Neuron (in vitro differentiated cells): Measurements from ENCODE around the gene ZNF423.

Experiments used
- H2AFZ ChIP-seq: one replicate; pipeline ENCODE4 v1.6.1; 2013; ENCODE audit warnings: low read depth, mild to moderate bottlenecking, inconsistent platforms, low read length, moderate library complexity
- H3K27me3 ChIP-seq: one replicate; pipeline ENCODE4 v1.6.1; 2013; ENCODE audit warnings: low read length; ENCODE audit not compliant: insufficient read depth
- H3K36me3 ChIP-seq: one replicate; pipeline ENCODE4 v1.6.1; 2013; ENCODE audit warnings: low read length; ENCODE audit not compliant: insufficient read depth
- H3K4me1 ChIP-seq: one replicate; pipeline ENCODE4 v1.6.1; 2013; ENCODE audit warnings: low read length; ENCODE audit not compliant: insufficient read depth
- H3K4me3 ChIP-seq: 2 replicates; pipeline ENCODE4 v1.5.1; 2013; ENCODE audit warnings: mild to moderate bottlenecking, low read length, moderate library complexity
- H3K9me3 ChIP-seq: one replicate; pipeline ENCODE4 v1.6.1; 2013; ENCODE audit warnings: low read length

Gene ZNF423

DNA sequence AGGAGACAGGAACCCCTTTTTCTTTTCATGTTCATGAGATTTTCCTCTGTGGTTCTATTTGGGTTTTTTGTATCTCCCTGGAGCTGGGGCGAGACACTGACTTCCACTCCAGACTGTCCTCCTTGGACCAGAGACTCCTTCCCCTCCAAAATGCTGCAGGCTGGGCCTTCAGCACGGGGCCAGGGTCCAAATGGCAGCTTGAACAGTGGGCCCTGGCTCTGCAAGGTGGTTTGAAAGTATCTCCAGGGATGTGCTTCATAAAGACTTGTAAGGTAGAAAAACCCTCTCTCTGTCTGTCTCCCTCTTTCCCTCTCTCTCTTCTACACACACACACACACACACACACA lies 236.1 kb downstream of the ZNF423 start:
- peaks cover 23% of the 10 kb centered on the region for H3K4me1 ChIP-seq
- H2AFZ ChIP-seq: no peak overlapping the region
- no peaks in the 10 kb centered on the region for H3K27me3 ChIP-seq
- H3K9me3 ChIP-seq: no peaks in the 10 kb centered on the region
- H3K36me3 ChIP-seq: peaks cover 9% of the 10 kb centered on the region
- no peak overlapping the region for H3K4me3 ChIP-seq

DNA sequence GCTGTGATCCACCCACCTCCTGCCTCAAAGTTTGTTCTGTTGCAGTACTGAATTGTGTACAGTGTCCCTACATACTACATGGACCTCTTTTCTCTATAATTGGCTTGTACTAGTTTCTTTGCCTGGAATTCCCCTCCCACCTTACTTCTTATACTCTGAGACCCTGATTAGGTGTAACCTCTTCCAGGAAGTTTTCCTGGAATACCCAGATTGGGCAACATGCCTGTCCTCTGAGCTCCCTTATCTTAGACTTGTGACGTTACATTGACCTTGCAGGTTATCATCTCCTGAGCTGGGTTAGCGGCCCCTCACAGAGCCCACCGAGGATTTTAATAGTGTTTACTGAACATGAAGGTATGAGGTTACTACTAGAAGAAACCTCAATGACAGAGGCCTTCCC lies 237.0 kb downstream of the ZNF423 start:
- Histone ChIP-seq H2AFZ (no peak overlapping the region), H3K27me3 (no peaks in the 10 kb centered on the region), H3K9me3 (no peaks in the 10 kb centered on the region), H3K36me3 (peaks cover 5% of the 10 kb centered on the region), H3K4me3 (no peak overlapping the region), H3K4me1 (peaks cover 23% of the 10 kb centered on the region)

DNA sequence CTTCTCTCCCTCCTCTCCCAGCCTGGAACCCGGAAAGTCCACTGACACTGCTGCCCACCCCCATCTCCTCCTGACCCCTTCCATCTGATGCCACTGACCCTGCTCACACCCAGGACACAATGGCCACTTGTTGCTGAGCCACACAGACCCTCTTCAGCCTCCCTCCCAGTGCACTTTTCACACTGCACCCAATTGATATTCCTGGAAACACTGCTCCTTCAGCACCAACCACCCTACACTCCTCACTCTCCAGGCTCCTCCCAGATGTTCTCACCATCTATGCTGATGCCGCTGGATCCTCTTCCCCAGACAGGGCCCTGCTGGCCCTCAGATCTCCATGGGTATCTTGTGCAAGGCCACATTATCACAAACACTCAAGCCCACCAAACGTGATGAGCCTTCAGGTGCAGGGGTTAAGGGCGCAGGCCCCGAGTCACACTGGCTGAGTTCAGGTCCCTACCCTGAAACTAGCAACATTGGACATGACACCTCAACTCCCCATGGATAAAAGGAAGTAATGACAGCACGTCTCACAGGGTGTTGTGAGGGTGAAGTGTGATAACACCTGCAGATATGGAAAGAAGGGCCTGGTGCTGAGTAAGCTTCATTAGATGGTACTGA lies 238.1 kb downstream of the ZNF423 start:
- H3K4me1 ChIP-seq: peaks cover 20% of the 10 kb centered on the region
- H3K9me3 ChIP-seq: peaks cover 3% of the 10 kb centered on the region
- H2AFZ ChIP-seq: no peak overlapping the region
- no peak overlapping the region for H3K4me3 ChIP-seq
- H3K27me3 ChIP-seq: no peaks in the 10 kb centered on the region
- H3K36me3 ChIP-seq: peaks cover 3% of the 10 kb centered on the region

DNA sequence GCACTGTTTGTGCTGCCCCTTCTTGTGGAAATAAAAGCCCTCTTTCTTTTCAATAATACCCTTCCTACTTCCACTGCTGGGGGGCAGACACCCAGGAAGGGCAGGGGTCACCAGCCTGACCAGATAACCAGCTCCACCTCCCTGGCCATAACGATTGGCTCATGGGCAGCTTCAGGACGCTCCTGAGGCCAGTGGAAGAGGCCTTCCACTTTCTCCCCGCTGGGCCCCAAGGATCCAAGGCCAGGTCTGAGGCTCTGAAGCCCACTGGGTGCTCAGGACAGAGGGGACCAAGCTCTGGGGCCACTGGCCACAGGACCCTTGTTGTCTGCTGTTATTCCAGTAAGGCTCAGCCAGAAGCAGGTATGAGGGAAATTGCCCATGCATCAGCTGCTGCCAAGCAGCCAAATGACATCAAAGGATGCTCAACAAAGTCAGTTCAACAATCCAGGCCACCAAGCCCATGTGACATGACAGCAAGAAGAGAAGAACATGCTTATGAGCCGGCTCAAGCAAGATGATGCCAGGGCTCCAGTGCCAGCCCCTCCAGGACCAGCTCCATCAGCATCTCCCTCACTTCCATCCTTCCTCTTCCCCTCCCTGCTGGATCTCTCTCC lies 238.8 kb downstream of the ZNF423 start:
- Histone ChIP-seq H3K36me3 (no peaks in the 10 kb centered on the region), H3K4me1 (peaks cover 20% of the 10 kb centered on the region), H3K4me3 (no peak overlapping the region), H3K9me3 (peaks cover 3% of the 10 kb centered on the region), H3K27me3 (no peaks in the 10 kb centered on the region), H2AFZ (no peak overlapping the region)

GRCh38 chr16:49615576-49615975 lies 240.3 kb downstream of the ZNF423 start:
- Histone ChIP-seq H3K27me3 (no peaks in the 10 kb centered on the region), H3K9me3 (peaks cover 3% of the 10 kb centered on the region), H3K36me3 (no peaks in the 10 kb centered on the region), H2AFZ (no peak overlapping the region), H3K4me3 (no peak overlapping the region), H3K4me1 (peaks cover 6% of the 10 kb centered on the region)

DNA sequence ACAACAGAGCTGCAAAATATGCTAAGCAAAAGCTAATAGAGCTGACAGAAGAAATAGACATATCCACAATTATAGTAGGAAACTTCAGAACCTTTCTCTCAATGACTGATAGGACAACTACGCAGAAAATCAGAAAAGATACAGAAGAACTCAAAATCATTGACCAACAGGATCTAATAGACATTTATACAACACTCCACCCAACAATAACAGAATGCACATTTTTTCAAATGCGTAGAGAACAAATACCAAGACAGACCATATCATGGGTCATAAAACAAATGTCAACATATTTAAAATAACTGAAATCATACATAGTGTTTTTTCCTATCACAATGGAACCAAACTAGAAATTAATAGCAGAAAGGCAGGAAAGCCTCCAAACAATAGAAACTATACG lies 244.9 kb downstream of the ZNF423 start:
- Histone ChIP-seq H2AFZ (no peak overlapping the region), H3K9me3 (peaks cover 3% of the 10 kb centered on the region), H3K27me3 (no peaks in the 10 kb centered on the region), H3K4me1 (peaks cover under 1% of the 10 kb centered on the region), H3K36me3 (no peaks in the 10 kb centered on the region), H3K4me3 (no peak overlapping the region)

- peaks cover 3% of the 10 kb centered on the region for H3K9me3 ChIP-seq
- peaks cover 5% of the 10 kb centered on the region for H3K4me1 ChIP-seq
- H3K36me3 ChIP-seq: no peaks in the 10 kb centered on the region
- no peak overlapping the region for H3K4me3 ChIP-seq
- H3K27me3 ChIP-seq: no peaks in the 10 kb centered on the region
- H2AFZ ChIP-seq: no peak overlapping the region
These were observed 247.1 kb downstream of the ZNF423 start for GRCh38 chr16:49608779-49609178.

DNA sequence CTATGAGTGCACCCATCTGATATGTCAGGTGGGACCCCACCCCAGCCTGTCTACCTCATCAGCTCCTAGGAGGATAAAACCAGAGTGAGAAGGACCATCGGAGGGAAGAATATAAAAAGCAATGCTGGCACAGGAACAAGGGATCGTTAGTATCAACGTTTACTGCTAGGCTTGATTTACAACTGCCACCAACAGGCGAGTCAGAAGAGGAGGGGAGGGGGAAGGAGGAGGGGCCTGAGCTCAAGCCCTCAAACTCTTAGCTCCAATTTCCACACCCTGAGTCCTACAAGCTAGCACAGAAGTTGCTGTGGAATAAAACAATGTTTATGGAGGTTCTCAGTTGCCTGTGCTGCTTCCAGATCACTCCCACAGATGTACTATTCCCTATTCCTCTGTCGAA lies 247.8 kb downstream of the ZNF423 start:
- Histone ChIP-seq H3K36me3 (no peaks in the 10 kb centered on the region), H3K9me3 (no peaks in the 10 kb centered on the region), H3K4me1 (peaks cover 5% of the 10 kb centered on the region), H3K4me3 (no peak overlapping the region), H2AFZ (no peak overlapping the region), H3K27me3 (no peaks in the 10 kb centered on the region)

DNA sequence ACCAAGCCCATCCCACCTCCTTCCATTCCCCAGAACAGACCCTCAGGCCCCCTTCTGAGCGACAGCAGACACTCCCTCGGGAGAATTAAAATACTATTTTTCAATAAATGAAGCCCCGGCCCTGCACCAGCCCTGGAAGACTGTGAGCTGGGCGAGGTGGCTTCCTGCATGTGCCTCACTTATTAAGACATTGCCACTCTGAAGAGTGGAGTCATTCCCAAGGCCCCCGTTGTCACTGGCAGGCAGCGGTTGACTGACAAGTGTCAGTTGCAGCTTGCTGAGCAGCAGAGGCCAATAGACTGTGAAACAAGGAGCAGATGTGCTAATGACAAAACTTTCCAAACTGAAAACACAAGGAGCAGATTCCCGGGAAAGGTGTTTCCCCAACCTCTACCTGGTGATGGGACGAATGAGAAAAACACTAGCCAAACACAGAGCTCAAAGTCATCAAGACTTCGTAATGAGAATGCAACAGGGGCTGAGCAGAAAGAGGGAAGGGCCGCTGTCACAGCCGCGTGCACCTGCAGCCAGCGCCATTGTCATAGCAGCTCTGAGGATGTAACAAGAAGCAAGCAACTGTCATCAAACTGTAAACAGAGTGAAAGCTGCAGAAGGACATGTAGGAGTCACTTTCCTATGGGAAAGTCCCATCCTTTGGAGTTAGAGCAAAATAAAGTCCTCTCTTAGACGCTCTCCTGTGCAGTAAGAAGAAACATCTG lies 250.2 kb downstream of the ZNF423 start:
- no peaks in the 10 kb centered on the region for H3K27me3 ChIP-seq
- no peaks in the 10 kb centered on the region for H3K36me3 ChIP-seq
- H3K4me1 ChIP-seq: peaks cover 5% of the 10 kb centered on the region
- no peaks in the 10 kb centered on the region for H3K9me3 ChIP-seq
- no peak overlapping the region for H3K4me3 ChIP-seq
- no peak overlapping the region for H2AFZ ChIP-seq

GRCh38 chr16:49604602-49605001 lies 251.3 kb downstream of the ZNF423 start:
- no peak overlapping the region for H2AFZ ChIP-seq
- H3K36me3 ChIP-seq: no peaks in the 10 kb centered on the region
- H3K4me3 ChIP-seq: no peak overlapping the region
- no peaks in the 10 kb centered on the region for H3K27me3 ChIP-seq
- no peaks in the 10 kb centered on the region for H3K9me3 ChIP-seq
- peaks cover 5% of the 10 kb centered on the region for H3K4me1 ChIP-seq

GRCh38 chr16:49603956-49604355 lies 252.0 kb downstream of the ZNF423 start:
- H2AFZ ChIP-seq: no peak overlapping the region
- no peaks in the 10 kb centered on the region for H3K9me3 ChIP-seq
- no peaks in the 10 kb centered on the region for H3K36me3 ChIP-seq
- H3K27me3 ChIP-seq: no peaks in the 10 kb centered on the region
- peaks cover 5% of the 10 kb centered on the region for H3K4me1 ChIP-seq
- H3K4me3 ChIP-seq: no peak overlapping the region

- no peaks in the 10 kb centered on the region for H3K36me3 ChIP-seq
- H3K9me3 ChIP-seq: no peaks in the 10 kb centered on the region
- H2AFZ ChIP-seq: no peak overlapping the region
- peaks cover 11% of the 10 kb centered on the region for H3K4me1 ChIP-seq
- no peaks in the 10 kb centered on the region for H3K27me3 ChIP-seq
- H3K4me3 ChIP-seq: no peak overlapping the region
These were observed 253.0 kb downstream of the ZNF423 start for GRCh38 chr16:49602976-49603310.

DNA sequence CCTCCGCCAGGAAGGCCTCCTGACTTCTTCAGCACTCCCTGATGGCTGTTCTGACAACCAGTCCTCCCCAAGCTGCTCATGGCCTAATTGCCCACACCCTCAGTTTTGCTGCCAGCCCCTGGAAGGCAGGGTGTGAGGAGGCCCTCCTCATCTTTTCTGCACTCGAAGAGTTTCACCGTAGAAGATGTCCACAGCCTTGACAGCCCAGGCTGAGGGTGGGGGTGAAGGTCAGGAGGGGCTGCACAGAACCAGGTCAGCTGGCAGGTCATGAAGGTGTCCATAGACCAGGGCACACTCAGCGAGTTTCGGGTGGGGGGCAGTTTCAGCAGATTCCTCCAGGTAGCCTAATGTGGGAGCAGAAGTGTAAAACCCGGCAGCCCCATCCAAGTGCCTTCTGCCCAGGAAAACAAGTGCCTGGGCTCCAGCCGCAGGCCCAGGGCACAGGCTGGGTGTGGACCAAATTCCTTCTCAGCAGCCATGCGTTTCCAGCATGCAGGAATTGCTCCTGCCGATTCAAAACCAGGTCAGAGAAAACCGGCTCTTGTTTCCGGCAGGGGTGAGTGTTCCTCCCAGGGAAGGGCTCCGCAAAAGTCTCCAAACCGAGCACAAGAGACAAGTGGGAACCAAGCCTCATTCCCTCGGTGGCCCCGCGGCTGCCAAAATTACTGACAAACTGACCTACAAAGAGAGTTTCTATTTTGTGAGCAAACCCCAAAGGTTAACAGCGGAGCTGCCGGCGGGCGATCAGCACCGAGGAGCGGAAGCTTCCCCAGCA lies 253.5 kb downstream of the ZNF423 start:
- Histone ChIP-seq H3K4me3 (no peak overlapping the region), H3K27me3 (no peaks in the 10 kb centered on the region), H3K9me3 (no peaks in the 10 kb centered on the region), H3K4me1 (peaks cover 16% of the 10 kb centered on the region), H2AFZ (no peak overlapping the region), H3K36me3 (no peaks in the 10 kb centered on the region)
